ENCODE data around the gene ACAD11. TPM values are rescaled to one million over a fixed set of nuclear protein-coding genes. Genes with fewer than 3 reads are reported as not detected.
A peak's percentile ranks its signal among the peaks of the same experiment; 100 is the strongest.
"Not testable (repeated sequence)": the region's sequence is repeated elsewhere in the genome, so short reads cannot be mapped to it uniquely, and the experiment has no call there.

ACAD11 gene
- total RNA-seq, 4 donors from 2014 or later, result 9.1 to 20.1 (median 16.0) TPM

- intact Hi-C loops (cut with DNase I; ENCODE audit: low total_unique reads), result loop anchor here (5.0 kb wide), 1 partner anchor 106 kb away; no protein-coding TSS in a partner anchor
- TF ChIP-seq CTCF (IDR thresholded peaks at IDR 0.05), result no peak
- TF ChIP-seq POLR2A (IDR thresholded peaks at IDR 0.05), result no peak
- 69 to 80% methylated on average over 2 of the region's 2 CpGs for WGBS, 2 donors
- no peak overlapping the region for H3K4me3 ChIP-seq (ENCODE audit: low read depth, poor library complexity, severe bottlenecking)
- no peak for DNase-seq (ENCODE audit: low spot score in 2 of 2)
Observed at GRCh38 chr3:132643366-132643765, 16.2 kb downstream of the ACAD11 start.

GRCh38 chr3:132642539-132642847, 17.1 kb downstream of the ACAD11 start:
- TF ChIP-seq CTCF (IDR thresholded peaks at IDR 0.05) (no peak), POLR2A (IDR thresholded peaks at IDR 0.05) (no peak)
- H3K4me3 ChIP-seq (ENCODE audit: low read depth, poor library complexity, severe bottlenecking), result no peak overlapping the region
- DNase-seq (ENCODE audit: low spot score in 2 of 2), result no peak
- WGBS, 2 donors, result 67 to 68% methylated on average over 2 of the region's 2 CpGs
- intact Hi-C loops (cut with DNase I; ENCODE audit: low total_unique reads), result loop anchor here (5.0 kb wide), 1 partner anchor 105 kb away; no protein-coding TSS in a partner anchor

- DNase-seq (ENCODE audit: low spot score in 2 of 2), result no peak
- TF ChIP-seq CTCF (IDR thresholded peaks at IDR 0.05), result peak in 1 of 3 donors; percentile 43
- TF ChIP-seq POLR2A (IDR thresholded peaks at IDR 0.05), result no peak
- no peak overlapping the region for H3K4me3 ChIP-seq (ENCODE audit: low read depth, poor library complexity, severe bottlenecking)
- WGBS, 2 donors, result 42 to 52% methylated on average over 5 of the region's 5 CpGs
- intact Hi-C loops (cut with DNase I; ENCODE audit: low total_unique reads), result loop anchor here (5.0 kb wide), 1 partner anchor 105 kb away; no protein-coding TSS in a partner anchor
Observed at GRCh38 chr3:132641837-132642538, 17.6 kb downstream of the ACAD11 start.

- 92 to 98% methylated on average over 2 of the region's 2 CpGs for WGBS, 2 donors
Observed at GRCh38 chr3:132641427-132641826, 18.2 kb downstream of the ACAD11 start.

GRCh38 chr3:132638706-132639105, 20.9 kb downstream of the ACAD11 start:
- no peak for TF ChIP-seq POLR2A (IDR thresholded peaks at IDR 0.05)
- no peak for TF ChIP-seq CTCF (IDR thresholded peaks at IDR 0.05)
- H3K4me3 ChIP-seq (ENCODE audit: low read depth, poor library complexity, severe bottlenecking), result no peak overlapping the region
- intact Hi-C loops (cut with DNase I; ENCODE audit: low total_unique reads), result no loop called here
- no peak for DNase-seq (ENCODE audit: low spot score in 2 of 2)

More at GRCh38 chr3:132641427-132641826, 18.2 kb downstream of the ACAD11 start:
- H3K4me3 ChIP-seq (ENCODE audit: low read depth, poor library complexity, severe bottlenecking); DNase-seq (ENCODE audit: low spot score in 2 of 2): not testable (repeated sequence)
- intact Hi-C loops (cut with DNase I; ENCODE audit: low total_unique reads), result loop anchor here (5.0 kb wide), 1 partner anchor 104 kb away; no protein-coding TSS in a partner anchor

GRCh38 chr3:132637590-132637989, 22.0 kb downstream of the ACAD11 start:
- 18 to 27% methylated on average over 1 of the region's 1 CpG for WGBS, 2 donors
- DNase-seq (ENCODE audit: low spot score in 2 of 2), result no peak
- no peak for TF ChIP-seq POLR2A (IDR thresholded peaks at IDR 0.05)
- no peak for TF ChIP-seq CTCF (IDR thresholded peaks at IDR 0.05)
- H3K4me3 ChIP-seq (ENCODE audit: low read depth, poor library complexity, severe bottlenecking), result no peak overlapping the region
- intact Hi-C loops (cut with DNase I; ENCODE audit: low total_unique reads), result no loop called here

Data from lower leg skin (tissue), 4 donors.